Calu3 (cell line): ENCODE measurements around the gene CFHR1. TPM values are rescaled to one million over a fixed set of nuclear protein-coding genes. Genes with fewer than 3 reads are reported as not detected.
"Not testable (repeated sequence)": the region's sequence is repeated elsewhere in the genome, so short reads cannot be mapped to it uniquely, and the experiment has no call there.

ENCODE experiments used
- BruUV-seq: library from RNA; stranded (reverse); fragments of 400-500 nt; replicated peaks from 2 replicates; lab custom pipeline; 2021; lab: Mats Ljungman, UMichigan
- CTCF ChIA-PET: fragments of 300-600 bp; sonication (Branson Sonifier 250); formaldehyde crosslinking; loops from one replicate; lab custom pipeline; 2022; ENCODE audit warnings: antibody characterized with exemption; lab: Charles Lee
- DNase-seq: peaks from one replicate; pipeline ENCODE4 v3.0.0; 2022
- H3K27ac Mint-ChIP-seq: one replicate; pipeline ENCODE4 v1.8.0; 2022; ENCODE audit warnings: mixed read lengths; ENCODE audit not compliant: unreplicated experiment
- H3K27me3 Mint-ChIP-seq: one replicate; pipeline ENCODE4 v1.8.0; 2022; ENCODE audit warnings: mixed read lengths; ENCODE audit not compliant: unreplicated experiment
- H3K36me3 Mint-ChIP-seq: one replicate; pipeline ENCODE4 v1.8.0; 2022; ENCODE audit warnings: mild to moderate bottlenecking, moderate library complexity, mixed read lengths; ENCODE audit not compliant: insufficient read depth, unreplicated experiment
- H3K4me1 Mint-ChIP-seq: one replicate; pipeline ENCODE4 v1.8.0; 2022; ENCODE audit warnings: mild to moderate bottlenecking, low read depth, mixed read lengths; ENCODE audit not compliant: unreplicated experiment
- H3K4me3 Mint-ChIP-seq: one replicate; pipeline ENCODE4 v1.8.0; 2022; ENCODE audit warnings: mild to moderate bottlenecking, low read depth, moderate library complexity, mixed read lengths; ENCODE audit not compliant: unreplicated experiment
- H3K9me3 Mint-ChIP-seq: one replicate; pipeline ENCODE4 v1.8.0; 2022; ENCODE audit warnings: low read depth, mixed read lengths; ENCODE audit not compliant: unreplicated experiment
- CTCF ChIP-seq: fragments of 200-600 bp; IDR thresholded peaks from one replicate; pipeline ENCODE4 v1.8.0; 2022; ENCODE audit warnings: antibody characterized with exemption; ENCODE audit not compliant: unreplicated experiment
- intact Hi-C: fragments of 100-400 bp; cut with micrococcal nuclease; formaldehyde crosslinking; loops from one replicate; pipeline ENCODE4 v1.10.0; 2022; ENCODE audit not compliant: unreplicated experiment
- total RNA-seq: library from RNA; stranded (reverse); gene quantifications from 2 replicates; pipeline ENCODE4 v1.2.3, GENCODE V29; 2022

CFHR1 gene
- total RNA-seq, 1 experiment from 2014 or later = not detected

- intact Hi-C loops = no loop called here
- Mint-ChIP-seq H3K4me3 (no peak overlapping the region), H3K27me3 (no peaks in the 10 kb centered on the region), H3K27ac (no peak overlapping the region), H3K36me3 (no peaks in the 10 kb centered on the region), H3K4me1 (no peaks in the 10 kb centered on the region), H3K9me3 (no peaks in the 10 kb centered on the region)
- no peak for TF ChIP-seq CTCF
- DNase-seq = no peak
- CTCF ChIA-PET = no interaction called here
- no TSS peak for BruUV-seq
These were observed 41.9 kb upstream of the CFHR1 start for GRCh38 chr1:196777603-196778002.

GRCh38 chr1:196779093-196779492 is 40.4 kb upstream of the CFHR1 start:
- no peak overlapping the region for H3K27ac Mint-ChIP-seq
- H3K9me3 Mint-ChIP-seq = no peaks in the 10 kb centered on the region
- no peak for TF ChIP-seq CTCF
- intact Hi-C loops = no loop called here
- CTCF ChIA-PET = no interaction called here
- H3K27me3 Mint-ChIP-seq = no peaks in the 10 kb centered on the region
- H3K4me1 Mint-ChIP-seq = no peaks in the 10 kb centered on the region
- no peak overlapping the region for H3K4me3 Mint-ChIP-seq
- no peak for DNase-seq
- no peaks in the 10 kb centered on the region for H3K36me3 Mint-ChIP-seq
- BruUV-seq = no TSS peak

- H3K9me3 Mint-ChIP-seq, H3K4me3 Mint-ChIP-seq, CTCF ChIA-PET, intact Hi-C loops, H3K36me3 Mint-ChIP-seq, H3K27ac Mint-ChIP-seq, H3K27me3 Mint-ChIP-seq, H3K4me1 Mint-ChIP-seq, DNase-seq, BruUV-seq: not testable (repeated sequence)
These were observed 28.3 kb upstream of the CFHR1 start for GRCh38 chr1:196791252-196791651.

GRCh38 chr1:196794103-196794502 is 25.4 kb upstream of the CFHR1 start:
- BruUV-seq, H3K36me3 Mint-ChIP-seq, DNase-seq, intact Hi-C loops, H3K27me3 Mint-ChIP-seq, CTCF ChIA-PET, H3K4me1 Mint-ChIP-seq, H3K27ac Mint-ChIP-seq, H3K4me3 Mint-ChIP-seq, H3K9me3 Mint-ChIP-seq: not testable (repeated sequence)

- no TSS peak for BruUV-seq
- H3K4me3 Mint-ChIP-seq = no peak overlapping the region
- H3K27me3 Mint-ChIP-seq = no peaks in the 10 kb centered on the region
- H3K36me3 Mint-ChIP-seq = no peaks in the 10 kb centered on the region
- TF ChIP-seq CTCF = no peak
- no peaks in the 10 kb centered on the region for H3K9me3 Mint-ChIP-seq
- H3K4me1 Mint-ChIP-seq = no peaks in the 10 kb centered on the region
- intact Hi-C loops = no loop called here
- CTCF ChIA-PET = no interaction called here
- no peak for DNase-seq
- no peak overlapping the region for H3K27ac Mint-ChIP-seq
These were observed 21.6 kb upstream of the CFHR1 start for GRCh38 chr1:196797891-196798290.

GRCh38 chr1:196801920-196802319 is 17.6 kb upstream of the CFHR1 start:
- H3K27ac Mint-ChIP-seq, intact Hi-C loops, H3K9me3 Mint-ChIP-seq, H3K27me3 Mint-ChIP-seq, H3K4me3 Mint-ChIP-seq, H3K4me1 Mint-ChIP-seq, BruUV-seq, DNase-seq, H3K36me3 Mint-ChIP-seq, CTCF ChIA-PET: not testable (repeated sequence)
